SU-DHL-6 (cell line): ENCODE results near the gene ARMH3.

Experiments used
- EZH2phosphoT487 ChIP-seq: fragments of 200-600 bp; sonication (generic), shearing (Covaris generic); conservative IDR thresholded peaks from 2 replicates; pipeline ENCODE4 v1.6.1; 2018; ENCODE audit warnings: mild to moderate bottlenecking, antibody characterized with exemption, low read length, moderate library complexity, mixed read lengths
- TF ChIP-seq, protein P1 (sequence below): fragments of 200-600 bp; sonication (generic); IDR thresholded peaks from one replicate; pipeline ENCODE4 v1.5.1; 2017; ENCODE audit warnings: antibody characterized with exemption, mild to moderate bottlenecking, low read length, moderate library complexity; ENCODE audit not compliant: insufficient read depth, poor library complexity, severe bottlenecking

- TF ChIP-seq EZH2phosphoT487 = no peak
- TF ChIP-seq, protein P1, sequence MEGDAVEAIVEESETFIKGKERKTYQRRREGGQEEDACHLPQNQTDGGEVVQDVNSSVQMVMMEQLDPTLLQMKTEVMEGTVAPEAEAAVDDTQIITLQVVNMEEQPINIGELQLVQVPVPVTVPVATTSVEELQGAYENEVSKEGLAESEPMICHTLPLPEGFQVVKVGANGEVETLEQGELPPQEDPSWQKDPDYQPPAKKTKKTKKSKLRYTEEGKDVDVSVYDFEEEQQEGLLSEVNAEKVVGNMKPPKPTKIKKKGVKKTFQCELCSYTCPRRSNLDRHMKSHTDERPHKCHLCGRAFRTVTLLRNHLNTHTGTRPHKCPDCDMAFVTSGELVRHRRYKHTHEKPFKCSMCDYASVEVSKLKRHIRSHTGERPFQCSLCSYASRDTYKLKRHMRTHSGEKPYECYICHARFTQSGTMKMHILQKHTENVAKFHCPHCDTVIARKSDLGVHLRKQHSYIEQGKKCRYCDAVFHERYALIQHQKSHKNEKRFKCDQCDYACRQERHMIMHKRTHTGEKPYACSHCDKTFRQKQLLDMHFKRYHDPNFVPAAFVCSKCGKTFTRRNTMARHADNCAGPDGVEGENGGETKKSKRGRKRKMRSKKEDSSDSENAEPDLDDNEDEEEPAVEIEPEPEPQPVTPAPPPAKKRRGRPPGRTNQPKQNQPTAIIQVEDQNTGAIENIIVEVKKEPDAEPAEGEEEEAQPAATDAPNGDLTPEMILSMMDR = no peak
Observed at GRCh38 chr10:101968286-101968939, 87.6 kb downstream of the ARMH3 start.
